OCI-LY3 (cell line): Measurements from ENCODE around the gene LRP2.

Experiments
- H2AFZ ChIP-seq: fragments of 200-600, 300-600 bp; shearing (Covaris generic); 2 replicates; pipeline ENCODE4 v1.6.0; 2014; ENCODE audit warnings: antibody characterized with exemption, low read depth, low read length
- H3K27ac ChIP-seq: fragments of 200-600, 300-600 bp; sonication (generic); 2 replicates; pipeline ENCODE4 v1.5.1; 2014; ENCODE audit warnings: mild to moderate bottlenecking, low read length, moderate library complexity, mixed read lengths
- H3K27me3 ChIP-seq: fragments of 200-600, 300-600 bp; sonication (generic); 2 replicates; pipeline ENCODE4 v1.6.1; 2014; ENCODE audit warnings: low read depth, low read length, mixed read lengths
- H3K36me3 ChIP-seq: fragments of 200-600, 300-600 bp; sonication (generic); replicated peaks from 2 replicates; pipeline ENCODE3; 2014; ENCODE audit warnings: low read depth, low read length, mixed read lengths
- H3K4me1 ChIP-seq: fragments of 300-600, 200-600 bp; sonication (generic); 2 replicates; pipeline ENCODE4 v1.6.1; 2014; ENCODE audit warnings: low read length, mixed read lengths
- H3K4me2 ChIP-seq: fragments of 200-600, 300-600 bp; sonication (generic); 2 replicates; pipeline ENCODE4 v1.6.1; 2014; ENCODE audit warnings: low read length, mixed read lengths
- H3K4me3 ChIP-seq: fragments of 300-600, 200-600 bp; sonication (generic); 2 replicates; pipeline ENCODE4 v1.5.1; 2014; ENCODE audit warnings: antibody characterized with exemption, mild to moderate bottlenecking, low read length, moderate library complexity
- H3K79me2 ChIP-seq: fragments of 300-600, 200-600 bp; shearing (Covaris generic); 2 replicates; pipeline ENCODE4 v1.6.1; 2014; ENCODE audit warnings: mild to moderate bottlenecking, low read length, mixed read lengths
- H3K9ac ChIP-seq: fragments of 300-600, 200-600 bp; shearing (Covaris generic); 2 replicates; pipeline ENCODE4 v1.6.0; 2014; ENCODE audit warnings: mild to moderate bottlenecking, low read length, moderate library complexity
- H3K9me3 ChIP-seq: fragments of 200-600, 300-600 bp; shearing (Covaris generic); 2 replicates; pipeline ENCODE4 v1.6.1; 2014; ENCODE audit warnings: low read length, mixed read lengths; ENCODE audit not compliant: insufficient read depth
- H4K20me1 ChIP-seq: fragments of 200-600, 300-600 bp; sonication (generic); 2 replicates; pipeline ENCODE4 v1.6.1; 2016; ENCODE audit warnings: low read length, mixed read lengths; ENCODE audit not compliant: insufficient read depth
- EZH2phosphoT487 ChIP-seq: fragments of 200-600 bp; shearing (Covaris generic); IDR thresholded peaks from 2 replicates; pipeline ENCODE4 v1.6.1; 2018; ENCODE audit warnings: antibody characterized with exemption, mixed run types, low read depth
- TF ChIP-seq, protein P1 (sequence below): fragments of 200-600, 300-600 bp; sonication (generic); IDR thresholded peaks from 2 replicates; pipeline ENCODE4 v1.5.1; 2014; ENCODE audit warnings: antibody characterized with exemption, low read length, low read depth

The LRP2 gene

GRCh38 chr2:169343202-169343601 lies 19.1 kb downstream of the LRP2 start:
- no peak overlapping the region for H3K27ac ChIP-seq
- H2AFZ ChIP-seq = no peak overlapping the region
- peaks cover 22% of the 10 kb centered on the region for H3K27me3 ChIP-seq
- H3K9me3 ChIP-seq = no peaks in the 10 kb centered on the region
- no peaks in the 10 kb centered on the region for H3K36me3 ChIP-seq
- no peaks in the 10 kb centered on the region for H4K20me1 ChIP-seq
- no peaks in the 10 kb centered on the region for H3K4me1 ChIP-seq
- H3K9ac ChIP-seq = no peak overlapping the region
- no peak overlapping the region for H3K4me3 ChIP-seq
- TF ChIP-seq EZH2phosphoT487 = no peak
- TF ChIP-seq, protein P1, sequence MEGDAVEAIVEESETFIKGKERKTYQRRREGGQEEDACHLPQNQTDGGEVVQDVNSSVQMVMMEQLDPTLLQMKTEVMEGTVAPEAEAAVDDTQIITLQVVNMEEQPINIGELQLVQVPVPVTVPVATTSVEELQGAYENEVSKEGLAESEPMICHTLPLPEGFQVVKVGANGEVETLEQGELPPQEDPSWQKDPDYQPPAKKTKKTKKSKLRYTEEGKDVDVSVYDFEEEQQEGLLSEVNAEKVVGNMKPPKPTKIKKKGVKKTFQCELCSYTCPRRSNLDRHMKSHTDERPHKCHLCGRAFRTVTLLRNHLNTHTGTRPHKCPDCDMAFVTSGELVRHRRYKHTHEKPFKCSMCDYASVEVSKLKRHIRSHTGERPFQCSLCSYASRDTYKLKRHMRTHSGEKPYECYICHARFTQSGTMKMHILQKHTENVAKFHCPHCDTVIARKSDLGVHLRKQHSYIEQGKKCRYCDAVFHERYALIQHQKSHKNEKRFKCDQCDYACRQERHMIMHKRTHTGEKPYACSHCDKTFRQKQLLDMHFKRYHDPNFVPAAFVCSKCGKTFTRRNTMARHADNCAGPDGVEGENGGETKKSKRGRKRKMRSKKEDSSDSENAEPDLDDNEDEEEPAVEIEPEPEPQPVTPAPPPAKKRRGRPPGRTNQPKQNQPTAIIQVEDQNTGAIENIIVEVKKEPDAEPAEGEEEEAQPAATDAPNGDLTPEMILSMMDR = no peak
- H3K4me2 ChIP-seq = no peak overlapping the region
- no peaks in the 10 kb centered on the region for H3K79me2 ChIP-seq

DNA sequence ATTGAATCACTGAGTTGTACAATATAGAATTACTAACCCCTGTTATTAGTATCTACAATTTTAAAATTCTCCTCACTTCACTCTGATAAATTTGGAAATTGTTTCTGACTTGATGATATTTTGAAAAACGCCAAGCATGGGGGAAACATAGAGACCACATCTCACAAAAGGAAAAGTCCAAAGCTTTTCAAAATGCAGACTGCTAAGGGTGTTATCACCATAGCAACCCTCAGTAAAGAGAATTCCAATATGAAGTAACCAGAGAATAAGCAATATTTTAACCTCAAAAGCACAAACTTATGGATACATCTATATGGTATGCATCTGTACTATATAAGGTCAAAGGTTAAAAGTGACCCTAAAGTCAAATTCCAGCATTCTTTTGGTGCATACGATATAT lies 22.7 kb downstream of the LRP2 start:
- TF ChIP-seq, protein P1 = no peak
- peaks cover 22% of the 10 kb centered on the region for H3K27me3 ChIP-seq
- H4K20me1 ChIP-seq = no peaks in the 10 kb centered on the region
- no peak overlapping the region for H3K4me2 ChIP-seq
- H3K4me3 ChIP-seq = no peak overlapping the region
- H3K9ac ChIP-seq = no peak overlapping the region
- H3K36me3 ChIP-seq = no peaks in the 10 kb centered on the region
- no peaks in the 10 kb centered on the region for H3K9me3 ChIP-seq
- no peak overlapping the region for H2AFZ ChIP-seq
- no peaks in the 10 kb centered on the region for H3K4me1 ChIP-seq
- H3K79me2 ChIP-seq = no peaks in the 10 kb centered on the region
- no peak overlapping the region for H3K27ac ChIP-seq

DNA sequence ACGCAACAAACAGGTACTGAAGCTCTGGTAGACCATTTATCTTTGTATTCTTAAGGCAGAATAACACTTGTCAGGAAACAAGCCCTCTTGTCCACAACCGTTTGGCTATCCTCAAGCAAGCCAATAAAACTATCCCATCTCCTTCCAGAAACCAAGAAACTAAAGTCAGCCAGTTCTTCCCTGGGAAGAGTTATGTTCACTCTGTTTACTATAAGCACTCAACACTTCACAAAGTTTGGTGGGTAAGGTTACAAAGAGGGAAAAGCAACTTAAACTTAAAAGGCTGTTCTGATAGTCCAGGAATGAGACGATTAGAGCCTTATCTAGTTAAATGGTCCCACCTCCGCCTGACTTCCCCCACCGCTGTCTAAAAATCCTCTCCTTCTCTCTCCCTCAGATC lies 25.6 kb downstream of the LRP2 start:
- Histone ChIP-seq H3K9ac (no peak overlapping the region), H3K79me2 (no peaks in the 10 kb centered on the region), H3K9me3 (no peaks in the 10 kb centered on the region), H3K36me3 (no peaks in the 10 kb centered on the region), H3K4me2 (no peak overlapping the region), H2AFZ (no peak overlapping the region), H4K20me1 (no peaks in the 10 kb centered on the region), H3K27ac (no peak overlapping the region), H3K27me3 (peaks cover 14% of the 10 kb centered on the region; the same call in 1 of the 2 replicates), H3K4me1 (no peaks in the 10 kb centered on the region), H3K4me3 (no peak overlapping the region)
- TF ChIP-seq EZH2phosphoT487 = no peak
- TF ChIP-seq, protein P1 = no peak

DNA sequence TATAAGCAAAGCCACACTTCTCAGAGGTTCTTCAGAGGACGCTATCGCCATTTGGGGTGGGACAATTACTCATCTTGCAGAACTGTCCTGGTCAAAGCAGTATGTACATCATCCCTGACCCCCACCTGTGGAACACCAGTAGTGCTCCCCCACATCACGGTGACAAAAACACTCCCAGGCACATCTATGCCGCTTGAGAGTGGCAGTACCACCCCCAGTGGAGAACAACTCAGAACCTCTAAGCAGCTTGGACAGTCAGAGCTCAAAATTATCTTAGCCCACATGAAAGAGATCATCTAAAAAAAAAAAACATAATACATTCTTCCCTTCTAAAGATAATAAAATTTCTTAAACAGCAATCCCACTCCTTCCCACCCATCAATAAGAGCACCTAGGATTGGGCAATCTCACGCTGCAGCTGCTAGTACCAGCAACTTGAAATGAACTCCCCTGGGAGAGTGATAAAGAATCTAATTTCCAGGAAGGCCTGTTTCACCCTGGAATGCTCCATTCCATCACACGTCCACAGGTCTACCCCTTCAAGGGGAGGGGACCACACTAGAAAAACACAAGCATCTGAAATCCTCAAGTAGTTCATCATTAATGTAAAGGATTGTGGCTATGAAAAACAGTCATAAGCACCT lies 31.7 kb downstream of the LRP2 start:
- no peak overlapping the region for H3K4me2 ChIP-seq
- H3K9me3 ChIP-seq = no peaks in the 10 kb centered on the region
- no peak overlapping the region for H2AFZ ChIP-seq
- H4K20me1 ChIP-seq = no peaks in the 10 kb centered on the region
- no peaks in the 10 kb centered on the region for H3K36me3 ChIP-seq
- TF ChIP-seq EZH2phosphoT487 = no peak
- TF ChIP-seq, protein P1 = no peak
- no peak overlapping the region for H3K4me3 ChIP-seq
- H3K9ac ChIP-seq = no peak overlapping the region
- no peaks in the 10 kb centered on the region for H3K79me2 ChIP-seq
- H3K27ac ChIP-seq = no peak overlapping the region
- H3K27me3 ChIP-seq = no peaks in the 10 kb centered on the region
- H3K4me1 ChIP-seq = no peaks in the 10 kb centered on the region
